GM18520 (cell line): ENCODE data around the gene PPT1.

Experiments used
- ATAC-seq: cut with Tn5 transposase; IDR thresholded peaks from one replicate; pipeline ENCODE4 v1.9.1; 2021; ENCODE audit not compliant: unreplicated experiment

PPT1 gene

GRCh38 chr1:40032240-40032891 is 64.7 kb downstream of the PPT1 start:
- no peak for ATAC-seq

- no peak for ATAC-seq
These were observed 66.4 kb downstream of the PPT1 start for GRCh38 chr1:40030528-40031135.

- no peak for ATAC-seq
These were observed 67.4 kb downstream of the PPT1 start for GRCh38 chr1:40029608-40030007.

- no peak for ATAC-seq
These were observed 69.4 kb downstream of the PPT1 start for GRCh38 chr1:40027647-40028046.

- ATAC-seq, result no peak
These were observed 72.4 kb downstream of the PPT1 start for GRCh38 chr1:40024671-40025070.

- no peak for ATAC-seq
These were observed 73.6 kb downstream of the PPT1 start for GRCh38 chr1:40023379-40023944.
